OCI-LY3 (cell line): Measurements from ENCODE around the gene PKP1.

ENCODE experiments used
- CTCF ChIP-seq: fragments of 200-600, 300-600 bp; sonication (generic); IDR thresholded peaks from 2 replicates; pipeline ENCODE4 v1.5.1; 2014; ENCODE audit warnings: antibody characterized with exemption, low read length, low read depth
- EZH2phosphoT487 ChIP-seq: fragments of 200-600 bp; shearing (Covaris generic); IDR thresholded peaks from 2 replicates; pipeline ENCODE4 v1.6.1; 2018; ENCODE audit warnings: antibody characterized with exemption, mixed run types, low read depth

- TF ChIP-seq CTCF (no peak), EZH2phosphoT487 (no peak)
These were observed 70.1 kb downstream of the PKP1 start for GRCh38 chr1:201353186-201353940.
